HEK293 (cell line): Measurements from ENCODE around the gene LGALS1.

ENCODE experiments used
- CTCF ChIA-PET: fragments of 350-600 bp; formaldehyde crosslinking; extraction: SDS; loops from one replicate; lab custom pipeline; 2021; ENCODE audit warnings: antibody characterized with exemption; lab: Yijun Ruan, JAX
- POLR2A ChIA-PET: fragments of 300-600 bp; formaldehyde crosslinking; extraction: SDS; loops from one replicate; lab custom pipeline; 2020; ENCODE audit warnings: antibody characterized with exemption, inconsistent platforms; lab: Yijun Ruan, JAX
- H3K27ac ChIP-seq: fragments of 200-500 bp; sonication (Bioruptor generic); 2 replicates; pipeline ENCODE4 v1.5.1; 2014; ENCODE audit warnings: low read depth, low read length, control low read depth, inconsistent platforms; ENCODE audit errors: extremely low read depth
- H3K36me3 ChIP-seq, 2 experiments: fragments of 200-500 bp in 1 of 2; sonication (Bioruptor generic) in 1 of 2; 1 replicate in 1 of 2; 2 replicates in 1 of 2; pipeline ENCODE4 v1.5.1; 2014 to 2017; ENCODE audit warnings: inconsistent platforms in 2 of 2, low read length in 2 of 2; ENCODE audit not compliant: control insufficient read depth in 2 of 2, insufficient read depth in 1 of 2
- H3K4me1 ChIP-seq: fragments of 200-500 bp; sonication (Bioruptor generic); 2 replicates; pipeline ENCODE4 v1.5.1; 2014; ENCODE audit warnings: mild to moderate bottlenecking, low read length, inconsistent platforms; ENCODE audit not compliant: control insufficient read depth, insufficient read depth
- H3K4me3 ChIP-seq: 2 replicates; pipeline ENCODE4 v1.5.1; 2011; ENCODE audit warnings: low read depth, mild to moderate bottlenecking, control low read depth, low read length, moderate library complexity
- H3K9me3 ChIP-seq: fragments of 200-500 bp; sonication (Bioruptor generic); 2 replicates; pipeline ENCODE4 v1.5.1; 2014; ENCODE audit warnings: low read depth, low read length, inconsistent platforms; ENCODE audit not compliant: control insufficient read depth, insufficient read depth
- BCL11B ChIP-seq: fragments of 450-650 bp; formaldehyde crosslinking; IDR thresholded peaks from 2 replicates; pipeline ENCODE4 v1.5.1; 2016; ENCODE audit warnings: low read depth, missing biosample characterization, missing genetic modification characterization
- EGR2 ChIP-seq: fragments of 450-650 bp; formaldehyde crosslinking; IDR thresholded peaks from 2 replicates; pipeline ENCODE4 v1.5.1; 2016; ENCODE audit warnings: low read depth, missing biosample characterization, missing genetic modification characterization
- GLIS1 ChIP-seq: fragments of 450-650 bp; formaldehyde crosslinking; IDR thresholded peaks from 2 replicates; pipeline ENCODE4 v1.5.1; 2016; ENCODE audit warnings: missing biosample characterization, missing genetic modification characterization
- GLIS2 ChIP-seq: fragments of 450-650 bp; formaldehyde crosslinking; IDR thresholded peaks from 2 replicates; pipeline ENCODE4 v1.5.1; 2016; ENCODE audit warnings: missing biosample characterization, missing genetic modification characterization
- HOXC10 ChIP-seq: sonication (generic); formaldehyde crosslinking; IDR thresholded peaks from 2 replicates; pipeline ENCODE4 v1.8.1; 2023; ENCODE audit warnings: mild to moderate bottlenecking, missing genetic modification reagents
- KLF1 ChIP-seq: fragments of 450-650 bp; formaldehyde crosslinking; IDR thresholded peaks from 2 replicates; pipeline ENCODE4 v1.5.1; 2016; ENCODE audit warnings: missing biosample characterization, missing genetic modification characterization
- KLF8 ChIP-seq: fragments of 450-650 bp; formaldehyde crosslinking; IDR thresholded peaks from 2 replicates; pipeline ENCODE4 v1.5.1; 2016; ENCODE audit warnings: missing biosample characterization, missing genetic modification characterization
- SP7 ChIP-seq: fragments of 450-650 bp; formaldehyde crosslinking; IDR thresholded peaks from 2 replicates; pipeline ENCODE4 v1.5.1; 2016; ENCODE audit warnings: missing biosample characterization, missing genetic modification characterization
- ZEB2 ChIP-seq: fragments of 450-650 bp; formaldehyde crosslinking; IDR thresholded peaks from 2 replicates; pipeline ENCODE4 v1.5.1; 2016; ENCODE audit warnings: missing biosample characterization, missing genetic modification characterization
- ZNF121 ChIP-seq: fragments of 450-650 bp; formaldehyde crosslinking; IDR thresholded peaks from 2 replicates; pipeline ENCODE4 v1.5.1; 2016; ENCODE audit warnings: missing biosample characterization, missing genetic modification characterization
- ZNF16 ChIP-seq: fragments of 450-650 bp; formaldehyde crosslinking; IDR thresholded peaks from 2 replicates; pipeline ENCODE4 v1.5.1; 2016; ENCODE audit warnings: low read depth, missing biosample characterization, missing genetic modification characterization
- ZNF2 ChIP-seq: fragments of 450-650 bp; formaldehyde crosslinking; IDR thresholded peaks from 2 replicates; pipeline ENCODE4 v1.5.1; 2016; ENCODE audit warnings: missing biosample characterization, missing genetic modification characterization
- ZNF335 ChIP-seq: fragments of 450-650 bp; formaldehyde crosslinking; conservative IDR thresholded peaks from 2 replicates; pipeline ENCODE4 v1.5.1; 2016; ENCODE audit warnings: missing biosample characterization, missing genetic modification characterization
- ZNF530 ChIP-seq: fragments of 450-650 bp; formaldehyde crosslinking; IDR thresholded peaks from 2 replicates; pipeline ENCODE4 v1.5.1; 2016; ENCODE audit warnings: low read depth, missing biosample characterization, missing genetic modification characterization
- ZNF624 ChIP-seq: fragments of 450-650 bp; formaldehyde crosslinking; IDR thresholded peaks from 2 replicates; pipeline ENCODE4 v1.5.1; 2017; ENCODE audit warnings: missing biosample characterization, missing genetic modification characterization
- ZNF629 ChIP-seq: fragments of 450-650 bp; formaldehyde crosslinking; IDR thresholded peaks from 2 replicates; pipeline ENCODE4 v1.5.1; 2017; ENCODE audit warnings: missing biosample characterization, missing genetic modification characterization
- ZSCAN23 ChIP-seq: fragments of 450-650 bp; formaldehyde crosslinking; IDR thresholded peaks from 2 replicates; pipeline ENCODE4 v1.5.1; 2016; ENCODE audit warnings: missing biosample characterization, missing genetic modification characterization
- TF ChIP-seq, protein P1 (sequence below): fragments of 450-650 bp; formaldehyde crosslinking; IDR thresholded peaks from 2 replicates; pipeline ENCODE4 v1.5.1; 2016; ENCODE audit warnings: missing biosample characterization, missing genetic modification characterization
- TF ChIP-seq, protein P2 (sequence below): fragments of 450-650 bp; formaldehyde crosslinking; IDR thresholded peaks from 2 replicates; pipeline ENCODE4 v1.5.1; 2016; ENCODE audit warnings: missing biosample characterization, missing genetic modification characterization
- TF ChIP-seq, protein P3 (sequence below): IDR thresholded peaks from 2 replicates; pipeline ENCODE4 v1.6.1; 2011; ENCODE audit warnings: mild to moderate bottlenecking, low read depth, low read length, borderline replicate concordance
- TF ChIP-seq, protein P4 (sequence below): fragments of 450-650 bp; IDR thresholded peaks from 2 replicates; pipeline ENCODE4 v1.5.1; 2018; ENCODE audit warnings: missing biosample characterization, missing genetic modification characterization
- TF ChIP-seq, protein P5 (sequence below): fragments of 450-650 bp; formaldehyde crosslinking; IDR thresholded peaks from 2 replicates; pipeline ENCODE4 v1.5.1; 2016; ENCODE audit warnings: missing biosample characterization, missing genetic modification characterization
- TF ChIP-seq, protein P6 (sequence below): fragments of 450-650 bp; formaldehyde crosslinking; IDR thresholded peaks from 2 replicates; pipeline ENCODE4 v1.5.1; 2016; ENCODE audit warnings: missing biosample characterization, missing genetic modification characterization
- TF ChIP-seq, protein P7 (sequence below): fragments of 450-650 bp; formaldehyde crosslinking; IDR thresholded peaks from 2 replicates; pipeline ENCODE4 v1.5.1; 2016; ENCODE audit warnings: missing biosample characterization, missing genetic modification characterization, borderline replicate concordance

LGALS1 gene

DNA sequence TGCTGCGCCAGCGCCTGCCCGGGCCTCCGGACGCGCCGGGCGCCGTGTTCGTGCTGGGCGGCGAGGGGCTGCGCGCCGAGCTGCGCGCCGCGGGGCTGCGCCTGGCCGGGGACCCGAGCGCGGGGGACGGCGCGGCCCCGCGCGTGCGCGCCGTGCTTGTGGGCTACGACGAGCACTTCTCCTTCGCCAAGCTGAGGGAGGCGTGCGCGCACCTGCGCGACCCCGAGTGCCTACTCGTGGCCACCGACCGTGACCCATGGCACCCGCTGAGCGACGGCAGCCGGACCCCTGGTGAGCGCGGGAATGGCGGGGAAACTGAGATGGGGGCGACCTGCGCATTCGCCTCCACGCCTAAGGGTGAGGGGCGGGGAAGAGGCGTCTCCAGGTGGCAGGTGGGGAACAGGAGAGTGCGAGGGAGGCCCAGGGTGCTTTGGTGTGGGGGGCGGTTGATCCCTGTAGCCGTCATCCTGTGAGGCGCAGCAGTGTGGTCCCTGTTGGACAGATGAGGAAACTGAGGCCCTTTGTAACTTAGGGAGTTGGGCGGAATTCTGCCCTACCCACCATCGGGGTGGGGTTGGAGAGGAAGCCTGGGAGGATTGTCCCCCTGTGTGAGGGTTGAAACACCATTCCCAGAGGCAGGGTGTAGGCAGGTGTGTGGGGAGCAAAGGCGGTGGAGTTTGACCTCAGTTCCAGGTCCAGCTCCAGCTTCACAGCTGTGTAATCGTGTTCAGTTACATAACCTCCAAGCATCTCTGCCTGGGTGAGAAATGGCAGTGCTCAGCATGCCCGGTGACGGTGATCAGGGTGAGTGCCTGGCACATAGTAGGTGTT lies 16.2 kb upstream of the LGALS1 start:
- ChIA-PET POLR2A (interaction anchor here (1.0 to 6.5 kb wide), 11 partner anchors 10 to 190 kb away, joined by 3 to 85 read pairs (median 18); partner anchors contain the start of genes ANKRD54, EIF3L, GGA1 and LGALS1), CTCF (interaction anchor here (0.5 to 7.0 kb wide), 13 partner anchors 11 to 1208 kb away, joined by 3 to 138 read pairs (median 5); partner anchors contain the start of gene GGA1)
- peaks cover 3 to 9% of the 10 kb centered on the region in 2 experiments; a peak in 2 of 3 replicates for H3K36me3 ChIP-seq
- H3K27ac ChIP-seq = peak overlapping the region; percentile 90; the same call in 1 of the 2 replicates
- peaks cover 12% of the 10 kb centered on the region for H3K4me1 ChIP-seq
- H3K4me3 ChIP-seq = peak overlapping the region; percentile 85
- no peaks in the 10 kb centered on the region for H3K9me3 ChIP-seq
- TF ChIP-seq ZNF624 (tag by site-specific recombination) (no peak), BCL11B (tag by site-specific recombination) (peak; percentile 40; the same call in 1 of the 2 replicates), ZSCAN23 (tag by site-specific recombination) (no peak), ZNF335 (tag by site-specific recombination) (peak; percentile 77), KLF1 (tag by site-specific recombination) (peak; percentile 51; the same call in 1 of the 2 replicates), ZNF121 (tag by site-specific recombination) (no peak), GLIS1 (tag by site-specific recombination) (peak; percentile 42), ZNF2 (tag by site-specific recombination) (peak; percentile 33; the same call in 1 of the 2 replicates), ZEB2 (tag by site-specific recombination) (peak; percentile 63; the same call in 1 of the 2 replicates), HOXC10 (peak; percentile 10; the same call in 1 of the 2 replicates), EGR2 (tag by site-specific recombination) (peak; percentile 95), ZNF530 (tag by site-specific recombination) (no peak), SP7 (tag by site-specific recombination) (0 out of 2 replicates have a peak, but pooled peaks have one; percentile 13), GLIS2 (peak; percentile 86), KLF8 (peak; percentile 23; the same call in 1 of the 2 replicates), ZNF16 (tag by site-specific recombination) (no peak), ZNF629 (tag by site-specific recombination) (no peak)
- TF ChIP-seq, protein P1, sequence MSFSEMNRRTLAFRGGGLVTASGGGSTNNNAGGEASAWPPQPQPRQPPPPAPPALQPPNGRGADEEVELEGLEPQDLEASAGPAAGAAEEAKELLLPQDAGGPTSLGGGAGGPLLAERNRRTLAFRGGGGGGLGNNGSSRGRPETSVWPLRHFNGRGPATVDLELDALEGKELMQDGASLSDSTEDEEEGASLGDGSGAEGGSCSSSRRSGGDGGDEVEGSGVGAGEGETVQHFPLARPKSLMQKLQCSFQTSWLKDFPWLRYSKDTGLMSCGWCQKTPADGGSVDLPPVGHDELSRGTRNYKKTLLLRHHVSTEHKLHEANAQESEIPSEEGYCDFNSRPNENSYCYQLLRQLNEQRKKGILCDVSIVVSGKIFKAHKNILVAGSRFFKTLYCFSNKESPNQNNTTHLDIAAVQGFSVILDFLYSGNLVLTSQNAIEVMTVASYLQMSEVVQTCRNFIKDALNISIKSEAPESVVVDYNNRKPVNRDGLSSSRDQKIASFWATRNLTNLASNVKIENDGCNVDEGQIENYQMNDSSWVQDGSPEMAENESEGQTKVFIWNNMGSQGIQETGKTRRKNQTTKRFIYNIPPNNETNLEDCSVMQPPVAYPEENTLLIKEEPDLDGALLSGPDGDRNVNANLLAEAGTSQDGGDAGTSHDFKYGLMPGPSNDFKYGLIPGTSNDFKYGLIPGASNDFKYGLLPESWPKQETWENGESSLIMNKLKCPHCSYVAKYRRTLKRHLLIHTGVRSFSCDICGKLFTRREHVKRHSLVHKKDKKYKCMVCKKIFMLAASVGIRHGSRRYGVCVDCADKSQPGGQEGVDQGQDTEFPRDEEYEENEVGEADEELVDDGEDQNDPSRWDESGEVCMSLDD = 0 out of 2 replicates have a peak, but pooled peaks have one; percentile 51
- TF ChIP-seq, protein P2, sequence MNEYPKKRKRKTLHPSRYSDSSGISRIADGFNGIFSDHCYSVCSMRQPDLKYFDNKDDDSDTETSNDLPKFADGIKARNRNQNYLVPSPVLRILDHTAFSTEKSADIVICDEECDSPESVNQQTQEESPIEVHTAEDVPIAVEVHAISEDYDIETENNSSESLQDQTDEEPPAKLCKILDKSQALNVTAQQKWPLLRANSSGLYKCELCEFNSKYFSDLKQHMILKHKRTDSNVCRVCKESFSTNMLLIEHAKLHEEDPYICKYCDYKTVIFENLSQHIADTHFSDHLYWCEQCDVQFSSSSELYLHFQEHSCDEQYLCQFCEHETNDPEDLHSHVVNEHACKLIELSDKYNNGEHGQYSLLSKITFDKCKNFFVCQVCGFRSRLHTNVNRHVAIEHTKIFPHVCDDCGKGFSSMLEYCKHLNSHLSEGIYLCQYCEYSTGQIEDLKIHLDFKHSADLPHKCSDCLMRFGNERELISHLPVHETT (tag by site-specific recombination) = no peak
- TF ChIP-seq, protein P3, sequence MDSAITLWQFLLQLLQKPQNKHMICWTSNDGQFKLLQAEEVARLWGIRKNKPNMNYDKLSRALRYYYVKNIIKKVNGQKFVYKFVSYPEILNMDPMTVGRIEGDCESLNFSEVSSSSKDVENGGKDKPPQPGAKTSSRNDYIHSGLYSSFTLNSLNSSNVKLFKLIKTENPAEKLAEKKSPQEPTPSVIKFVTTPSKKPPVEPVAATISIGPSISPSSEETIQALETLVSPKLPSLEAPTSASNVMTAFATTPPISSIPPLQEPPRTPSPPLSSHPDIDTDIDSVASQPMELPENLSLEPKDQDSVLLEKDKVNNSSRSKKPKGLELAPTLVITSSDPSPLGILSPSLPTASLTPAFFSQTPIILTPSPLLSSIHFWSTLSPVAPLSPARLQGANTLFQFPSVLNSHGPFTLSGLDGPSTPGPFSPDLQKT = no peak
- TF ChIP-seq, protein P4, sequence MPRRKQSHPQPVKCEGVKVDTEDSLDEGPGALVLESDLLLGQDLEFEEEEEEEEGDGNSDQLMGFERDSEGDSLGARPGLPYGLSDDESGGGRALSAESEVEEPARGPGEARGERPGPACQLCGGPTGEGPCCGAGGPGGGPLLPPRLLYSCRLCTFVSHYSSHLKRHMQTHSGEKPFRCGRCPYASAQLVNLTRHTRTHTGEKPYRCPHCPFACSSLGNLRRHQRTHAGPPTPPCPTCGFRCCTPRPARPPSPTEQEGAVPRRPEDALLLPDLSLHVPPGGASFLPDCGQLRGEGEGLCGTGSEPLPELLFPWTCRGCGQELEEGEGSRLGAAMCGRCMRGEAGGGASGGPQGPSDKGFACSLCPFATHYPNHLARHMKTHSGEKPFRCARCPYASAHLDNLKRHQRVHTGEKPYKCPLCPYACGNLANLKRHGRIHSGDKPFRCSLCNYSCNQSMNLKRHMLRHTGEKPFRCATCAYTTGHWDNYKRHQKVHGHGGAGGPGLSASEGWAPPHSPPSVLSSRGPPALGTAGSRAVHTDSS (tag by site-specific recombination) = no peak
- TF ChIP-seq, protein P5, sequence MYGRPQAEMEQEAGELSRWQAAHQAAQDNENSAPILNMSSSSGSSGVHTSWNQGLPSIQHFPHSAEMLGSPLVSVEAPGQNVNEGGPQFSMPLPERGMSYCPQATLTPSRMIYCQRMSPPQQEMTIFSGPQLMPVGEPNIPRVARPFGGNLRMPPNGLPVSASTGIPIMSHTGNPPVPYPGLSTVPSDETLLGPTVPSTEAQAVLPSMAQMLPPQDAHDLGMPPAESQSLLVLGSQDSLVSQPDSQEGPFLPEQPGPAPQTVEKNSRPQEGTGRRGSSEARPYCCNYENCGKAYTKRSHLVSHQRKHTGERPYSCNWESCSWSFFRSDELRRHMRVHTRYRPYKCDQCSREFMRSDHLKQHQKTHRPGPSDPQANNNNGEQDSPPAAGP = peak; percentile 60; the same call in 1 of the 2 replicates
- TF ChIP-seq, protein P6, sequence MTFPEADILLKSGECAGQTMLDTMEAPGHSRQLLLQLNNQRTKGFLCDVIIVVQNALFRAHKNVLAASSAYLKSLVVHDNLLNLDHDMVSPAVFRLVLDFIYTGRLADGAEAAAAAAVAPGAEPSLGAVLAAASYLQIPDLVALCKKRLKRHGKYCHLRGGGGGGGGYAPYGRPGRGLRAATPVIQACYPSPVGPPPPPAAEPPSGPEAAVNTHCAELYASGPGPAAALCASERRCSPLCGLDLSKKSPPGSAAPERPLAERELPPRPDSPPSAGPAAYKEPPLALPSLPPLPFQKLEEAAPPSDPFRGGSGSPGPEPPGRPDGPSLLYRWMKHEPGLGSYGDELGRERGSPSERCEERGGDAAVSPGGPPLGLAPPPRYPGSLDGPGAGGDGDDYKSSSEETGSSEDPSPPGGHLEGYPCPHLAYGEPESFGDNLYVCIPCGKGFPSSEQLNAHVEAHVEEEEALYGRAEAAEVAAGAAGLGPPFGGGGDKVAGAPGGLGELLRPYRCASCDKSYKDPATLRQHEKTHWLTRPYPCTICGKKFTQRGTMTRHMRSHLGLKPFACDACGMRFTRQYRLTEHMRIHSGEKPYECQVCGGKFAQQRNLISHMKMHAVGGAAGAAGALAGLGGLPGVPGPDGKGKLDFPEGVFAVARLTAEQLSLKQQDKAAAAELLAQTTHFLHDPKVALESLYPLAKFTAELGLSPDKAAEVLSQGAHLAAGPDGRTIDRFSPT = peak; percentile 60; the same call in 1 of the 2 replicates
- TF ChIP-seq, protein P7, sequence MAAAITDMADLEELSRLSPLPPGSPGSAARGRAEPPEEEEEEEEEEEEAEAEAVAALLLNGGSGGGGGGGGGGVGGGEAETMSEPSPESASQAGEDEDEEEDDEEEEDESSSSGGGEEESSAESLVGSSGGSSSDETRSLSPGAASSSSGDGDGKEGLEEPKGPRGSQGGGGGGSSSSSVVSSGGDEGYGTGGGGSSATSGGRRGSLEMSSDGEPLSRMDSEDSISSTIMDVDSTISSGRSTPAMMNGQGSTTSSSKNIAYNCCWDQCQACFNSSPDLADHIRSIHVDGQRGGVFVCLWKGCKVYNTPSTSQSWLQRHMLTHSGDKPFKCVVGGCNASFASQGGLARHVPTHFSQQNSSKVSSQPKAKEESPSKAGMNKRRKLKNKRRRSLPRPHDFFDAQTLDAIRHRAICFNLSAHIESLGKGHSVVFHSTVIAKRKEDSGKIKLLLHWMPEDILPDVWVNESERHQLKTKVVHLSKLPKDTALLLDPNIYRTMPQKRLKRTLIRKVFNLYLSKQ = no peak; the same call in 1 of the 2 replicates
